EL (cell line): ENCODE results near the gene P3H2.

Source experiments
- DNase-seq: peaks from one replicate; pipeline ENCODE4 v3.0.0-alpha.2; 2016

P3H2 gene

GRCh38 chr3:190013943-190014924 lies 106.5 kb downstream of the P3H2 start:
- no peak for DNase-seq

GRCh38 chr3:190012784-190013183 lies 107.9 kb downstream of the P3H2 start:
- DNase-seq: no peak

GRCh38 chr3:190012314-190012782 lies 108.3 kb downstream of the P3H2 start:
- peak; percentile 75 for DNase-seq

- no peak for DNase-seq
Measured at GRCh38 chr3:190010486-190010885, 110.2 kb downstream of the P3H2 start.

- no peak for DNase-seq
Measured at GRCh38 chr3:190009614-190010013, 111.1 kb downstream of the P3H2 start.

GRCh38 chr3:190008432-190008831 lies 112.3 kb downstream of the P3H2 start:
- DNase-seq: no peak

- no peak for DNase-seq
Measured at GRCh38 chr3:190005343-190006113, 115.2 kb downstream of the P3H2 start.

- DNase-seq: no peak
Measured at GRCh38 chr3:190004656-190005055, 116.0 kb downstream of the P3H2 start.

GRCh38 chr3:190003681-190004123 lies 117.0 kb downstream of the P3H2 start:
- peak; percentile 93 for DNase-seq

GRCh38 chr3:190003068-190003467 lies 117.6 kb downstream of the P3H2 start:
- no peak for DNase-seq

- no peak for DNase-seq
Measured at GRCh38 chr3:190001426-190001825, 119.3 kb downstream of the P3H2 start.

- DNase-seq: no peak
Measured at GRCh38 chr3:190000861-190001196, 119.9 kb downstream of the P3H2 start.

GRCh38 chr3:190000187-190000860 lies 120.4 kb downstream of the P3H2 start:
- DNase-seq: no peak

GRCh38 chr3:189999718-190000117 lies 121.0 kb downstream of the P3H2 start:
- no peak for DNase-seq

- no peak for DNase-seq
Measured at GRCh38 chr3:189995129-189995528, 125.6 kb downstream of the P3H2 start.

- DNase-seq: no peak
Measured at GRCh38 chr3:189990826-189991225, 129.9 kb downstream of the P3H2 start.

- DNase-seq: no peak
Measured at GRCh38 chr3:189988854-189989253, 131.8 kb downstream of the P3H2 start.

- DNase-seq: no peak
Measured at GRCh38 chr3:189988322-189988721, 132.4 kb downstream of the P3H2 start.

GRCh38 chr3:189985948-189986347 lies 134.7 kb downstream of the P3H2 start:
- DNase-seq: peak; percentile 67

GRCh38 chr3:189983612-189984011 lies 137.1 kb downstream of the P3H2 start:
- DNase-seq: no peak

GRCh38 chr3:189982321-189982945 lies 138.3 kb downstream of the P3H2 start:
- DNase-seq: no peak

GRCh38 chr3:189981668-189982067 lies 139.0 kb downstream of the P3H2 start:
- peak; percentile 97 for DNase-seq

GRCh38 chr3:189978753-189979152 lies 141.9 kb downstream of the P3H2 start:
- DNase-seq: no peak
